HG02840 (cell line): ENCODE results near the gene TMEM14A.
"Not testable (repeated sequence)": the region's sequence is repeated elsewhere in the genome, so short reads cannot be mapped to it uniquely, and the experiment has no call there.

Experiments
- ATAC-seq: cut with Tn5 transposase; IDR thresholded peaks from one replicate; pipeline ENCODE4 v1.9.1; 2021; ENCODE audit warnings: mild to moderate bottlenecking, moderate library complexity, moderate number of reproducible peaks; ENCODE audit not compliant: unreplicated experiment, low FRiP score

Gene TMEM14A

DNA sequence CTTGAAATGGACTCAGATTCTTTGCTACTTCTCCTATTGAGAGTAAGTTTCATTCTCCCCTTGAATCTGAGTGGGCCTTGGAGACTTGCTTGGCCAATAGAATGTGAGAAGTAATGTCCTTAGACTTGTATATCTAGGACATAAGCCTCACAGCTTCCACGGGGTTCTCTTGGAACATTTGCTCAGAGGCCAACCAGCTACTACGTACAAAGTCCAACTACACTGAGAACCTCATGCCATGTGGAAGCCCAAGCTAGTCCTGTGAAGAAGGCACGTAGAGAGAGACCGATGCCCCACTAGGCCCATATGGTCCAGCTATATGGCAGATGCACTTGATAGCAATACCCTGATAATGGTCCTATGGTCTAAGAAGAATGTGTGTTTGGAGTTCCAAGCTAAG lies 22.9 kb downstream of the TMEM14A start:
- ATAC-seq = no peak

- no peak for ATAC-seq
These were observed 23.5 kb downstream of the TMEM14A start for GRCh38 chr6:52694404-52694803.

GRCh38 chr6:52696418-52696817 lies 25.5 kb downstream of the TMEM14A start:
- no peak for ATAC-seq

GRCh38 chr6:52697903-52698302 lies 27.0 kb downstream of the TMEM14A start:
- no peak for ATAC-seq

GRCh38 chr6:52704060-52704459 lies 33.1 kb downstream of the TMEM14A start:
- no peak for ATAC-seq

DNA sequence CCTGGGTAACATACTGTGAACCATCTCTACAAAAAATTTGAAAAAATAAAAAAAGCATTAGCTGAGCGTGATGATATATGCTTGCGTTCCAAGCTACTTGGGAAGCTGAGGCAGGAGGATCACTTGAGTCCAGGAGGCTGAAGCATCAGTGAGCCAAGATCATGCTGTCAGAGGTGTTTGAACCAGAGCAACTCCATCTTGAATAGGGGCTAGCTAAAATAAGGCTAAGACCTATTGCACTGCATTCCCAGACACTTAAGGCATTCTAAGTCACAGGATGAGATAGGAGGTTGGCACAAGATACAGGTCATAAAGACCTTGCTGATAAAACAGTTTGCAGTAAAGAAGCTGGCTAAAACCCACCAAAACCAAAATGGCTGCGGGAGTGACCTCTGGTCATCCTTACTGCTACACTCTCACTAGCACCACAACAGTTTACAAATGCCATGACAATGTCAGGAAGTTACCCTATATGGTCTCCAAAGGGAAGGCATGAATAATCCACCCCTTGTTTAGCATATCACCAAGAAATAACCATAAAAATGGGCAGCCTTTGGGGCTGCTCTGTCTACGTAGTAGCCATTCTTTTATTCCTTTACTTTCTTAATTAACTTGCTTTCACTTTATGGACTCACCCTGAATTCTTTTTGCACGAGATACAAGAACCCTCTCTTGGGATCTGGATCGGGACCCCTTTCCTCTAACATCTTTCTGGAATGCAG lies 34.0 kb downstream of the TMEM14A start:
- not testable (repeated sequence) for ATAC-seq

DNA sequence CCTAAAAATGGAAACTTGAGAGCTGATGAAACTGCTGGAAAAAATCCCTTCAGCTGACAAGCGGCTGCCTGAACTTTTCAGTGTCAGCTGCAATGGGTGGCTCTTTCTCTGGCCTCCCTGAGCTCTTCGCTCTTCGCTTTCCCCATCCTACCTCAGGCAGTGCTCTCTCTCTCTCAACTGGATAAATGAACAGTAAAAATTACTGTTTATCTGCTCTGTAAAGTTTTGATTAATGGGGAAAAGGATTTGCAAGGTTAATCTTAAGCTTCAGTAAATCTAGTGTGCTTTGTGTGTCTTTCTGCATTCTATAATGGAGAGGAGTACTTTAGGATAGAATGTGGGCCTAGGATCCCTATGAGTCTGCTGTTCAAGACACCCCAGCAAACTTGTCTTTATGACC lies 35.1 kb downstream of the TMEM14A start:
- ATAC-seq = no peak

DNA sequence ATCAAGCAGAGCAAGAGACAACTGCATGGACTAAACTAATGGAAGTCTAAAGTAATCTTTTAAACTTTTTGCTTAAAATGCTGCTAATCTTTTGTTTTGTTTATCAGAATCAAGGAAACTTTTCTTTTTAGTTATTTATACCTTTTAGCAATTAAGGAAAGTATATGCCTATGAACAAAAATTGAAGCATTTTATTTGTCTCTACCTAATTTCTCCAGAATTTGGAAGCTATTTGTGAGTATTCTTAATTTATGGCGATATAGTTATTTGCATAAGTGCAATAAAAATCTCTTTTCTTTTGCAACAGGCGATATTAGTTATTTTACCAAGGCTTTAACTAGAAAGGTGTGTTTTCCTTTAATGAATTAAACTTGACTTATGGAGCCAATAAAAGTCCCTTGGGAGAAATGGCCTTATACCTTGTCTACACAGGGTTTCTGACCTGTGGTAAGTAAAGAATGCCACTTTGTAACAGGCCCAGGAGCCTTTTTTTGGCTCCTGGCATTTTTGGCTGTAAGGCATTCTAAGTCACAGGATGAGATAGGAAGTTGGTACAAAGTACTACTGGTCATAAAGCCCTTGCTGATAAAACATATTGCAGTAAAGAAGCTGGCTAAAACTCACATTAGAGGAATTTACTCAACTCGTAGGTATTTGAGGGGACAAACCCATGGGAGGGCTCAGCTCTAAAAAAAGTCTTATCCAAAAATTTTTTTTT lies 37.2 kb downstream of the TMEM14A start:
- no peak for ATAC-seq

GRCh38 chr6:52712136-52712535 lies 41.2 kb downstream of the TMEM14A start:
- ATAC-seq = no peak

DNA sequence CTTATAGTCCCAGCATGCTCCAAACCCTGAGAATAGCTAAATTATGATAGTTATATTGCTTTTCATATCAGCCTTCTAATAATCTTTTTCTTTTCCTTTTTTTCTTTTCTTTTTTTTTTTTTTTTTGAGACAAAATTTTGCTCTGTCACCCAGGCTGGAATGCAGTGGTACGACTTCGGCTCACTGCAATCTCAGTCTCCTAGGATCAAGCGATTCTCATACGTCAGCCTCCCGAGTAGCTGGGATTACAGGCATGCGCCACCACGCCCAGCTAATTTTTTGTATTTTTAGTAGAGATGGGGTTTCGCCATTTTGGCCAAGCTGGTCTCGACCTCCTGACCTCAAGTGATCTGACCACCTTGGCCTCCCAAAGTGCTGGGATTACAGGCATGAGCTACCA lies 43.8 kb downstream of the TMEM14A start:
- ATAC-seq = not testable (repeated sequence)

DNA sequence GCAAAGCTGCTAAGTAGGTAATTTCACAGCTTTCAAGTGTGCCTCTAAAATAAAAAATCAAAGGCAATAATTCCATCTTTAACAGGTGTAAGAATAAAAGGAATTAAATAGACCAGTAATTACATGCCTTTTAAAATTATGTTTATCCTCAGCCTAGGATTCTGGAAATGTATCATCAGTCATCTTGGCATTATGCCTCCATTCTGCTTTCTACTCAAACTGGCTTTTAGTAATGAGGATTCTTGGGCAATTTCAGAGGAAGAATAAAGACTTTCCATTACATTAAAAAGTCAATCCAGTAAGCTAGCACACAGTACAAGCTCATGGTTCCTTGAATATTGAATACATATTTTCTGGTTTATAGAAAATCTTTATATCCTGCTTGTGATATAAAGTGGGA lies 47.6 kb downstream of the TMEM14A start:
- no peak for ATAC-seq

- no peak for ATAC-seq
These were observed 49.4 kb downstream of the TMEM14A start for GRCh38 chr6:52720321-52720720.

DNA sequence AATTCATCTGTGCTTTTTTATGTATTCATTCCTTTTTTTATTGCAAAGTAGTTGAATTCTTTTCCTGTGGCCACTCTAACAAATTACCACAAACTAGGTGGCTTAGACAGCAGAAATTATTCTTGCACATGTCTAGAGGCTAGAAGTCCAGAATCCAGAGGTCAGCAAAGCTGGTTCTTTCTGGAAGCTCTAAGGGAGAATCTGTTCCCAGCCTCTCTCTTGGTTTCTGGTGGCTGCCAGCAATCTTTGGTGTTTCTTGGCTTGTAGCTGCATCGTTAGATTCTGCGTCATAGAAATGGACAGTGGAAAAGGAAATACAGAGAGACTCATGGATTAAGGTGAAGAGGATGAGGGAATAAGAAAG lies 53.1 kb downstream of the TMEM14A start:
- ATAC-seq = no peak

- peak; percentile 68 for ATAC-seq
These were observed 53.7 kb downstream of the TMEM14A start for GRCh38 chr6:52724406-52725121.

DNA sequence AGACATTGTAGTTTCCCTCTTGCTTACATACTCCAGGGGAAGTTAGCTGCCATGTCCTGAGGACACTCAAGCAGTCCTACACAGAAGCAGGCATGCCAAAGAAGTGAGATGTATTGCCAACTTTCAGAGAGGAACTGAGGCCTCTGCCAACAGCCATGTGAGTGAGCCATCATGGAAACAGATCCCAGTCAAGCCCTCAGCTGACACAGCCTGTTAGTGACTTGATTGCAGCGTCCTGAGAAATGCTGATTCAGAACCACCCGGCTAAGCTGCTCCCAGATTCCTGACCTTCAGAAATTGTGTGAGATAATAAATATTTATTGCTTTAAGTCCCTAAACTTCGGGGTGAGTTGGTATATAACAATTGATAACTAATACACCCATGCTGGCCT lies 54.2 kb downstream of the TMEM14A start:
- ATAC-seq = no peak

GRCh38 chr6:52725535-52726192 lies 54.8 kb downstream of the TMEM14A start:
- no peak for ATAC-seq

DNA sequence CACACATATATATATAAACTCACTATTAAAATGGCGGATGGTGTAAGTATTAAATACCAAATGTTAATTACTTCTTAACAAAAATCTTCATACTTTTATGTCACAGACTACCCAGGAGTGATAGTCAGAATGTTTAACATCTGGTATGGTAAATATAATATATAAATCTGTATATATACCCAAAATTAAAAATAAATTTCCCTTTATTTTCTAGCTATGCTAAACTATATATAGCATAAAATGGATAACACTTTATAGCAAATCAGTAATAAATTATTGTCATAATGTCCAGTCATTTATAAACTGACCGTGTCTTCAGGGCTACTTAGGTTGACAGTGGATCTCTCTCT lies 55.3 kb downstream of the TMEM14A start:
- ATAC-seq = no peak

DNA sequence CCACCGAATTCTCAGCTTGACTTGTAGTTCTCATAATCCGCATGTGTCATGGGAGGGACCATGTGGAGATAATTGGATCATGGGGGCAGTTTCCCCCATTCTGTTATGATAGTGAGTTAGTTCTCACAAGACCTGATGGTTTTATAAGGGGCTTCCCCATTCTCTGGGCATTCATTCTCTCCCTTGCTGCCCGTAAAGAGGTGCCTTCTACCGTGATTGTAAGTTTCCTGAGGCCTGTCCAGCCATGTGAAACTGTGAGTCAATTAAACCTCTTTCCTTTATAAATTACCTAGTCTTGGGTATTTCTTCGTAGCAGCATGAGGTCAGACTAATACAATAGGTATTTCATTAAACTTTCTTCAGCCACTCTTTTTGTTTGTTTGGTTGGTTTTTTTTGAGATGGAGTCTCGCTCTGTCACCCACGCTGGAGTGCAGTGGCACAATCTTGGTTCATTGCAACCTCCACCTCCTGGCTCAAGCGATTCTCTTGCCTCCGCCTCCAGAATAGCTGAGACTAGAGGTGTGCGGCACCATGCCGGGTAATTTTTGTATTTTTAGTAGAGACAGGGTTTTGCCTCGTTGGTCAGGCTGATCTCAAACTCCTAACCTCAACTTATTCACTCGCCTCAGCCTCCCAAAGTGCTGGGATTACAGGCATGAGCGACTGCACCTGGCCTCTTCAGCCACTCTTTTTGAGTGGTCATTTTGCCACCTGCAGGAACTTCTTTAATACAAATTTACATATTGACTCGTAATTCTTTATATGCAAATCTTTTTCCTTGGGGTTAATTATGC lies 56.0 kb downstream of the TMEM14A start:
- no peak for ATAC-seq

DNA sequence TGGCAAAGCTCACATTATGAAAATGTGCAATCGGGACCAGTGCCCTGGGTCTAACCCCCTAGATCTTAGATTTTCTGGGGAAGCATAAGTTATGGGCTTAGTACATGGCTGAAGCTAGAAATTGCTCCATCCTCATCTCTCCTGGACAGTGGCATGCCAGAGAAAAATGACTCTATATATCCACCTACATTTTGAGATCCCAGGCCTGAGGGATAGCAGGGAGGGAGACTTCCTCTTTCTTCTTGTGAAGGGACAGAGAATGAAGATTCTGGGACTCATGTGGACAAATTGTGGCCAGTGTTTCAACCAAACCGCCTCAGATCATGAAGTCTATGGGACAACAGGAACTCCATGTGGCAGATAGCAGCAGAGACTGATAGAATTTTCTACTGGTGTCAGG lies 57.0 kb downstream of the TMEM14A start:
- no peak for ATAC-seq

DNA sequence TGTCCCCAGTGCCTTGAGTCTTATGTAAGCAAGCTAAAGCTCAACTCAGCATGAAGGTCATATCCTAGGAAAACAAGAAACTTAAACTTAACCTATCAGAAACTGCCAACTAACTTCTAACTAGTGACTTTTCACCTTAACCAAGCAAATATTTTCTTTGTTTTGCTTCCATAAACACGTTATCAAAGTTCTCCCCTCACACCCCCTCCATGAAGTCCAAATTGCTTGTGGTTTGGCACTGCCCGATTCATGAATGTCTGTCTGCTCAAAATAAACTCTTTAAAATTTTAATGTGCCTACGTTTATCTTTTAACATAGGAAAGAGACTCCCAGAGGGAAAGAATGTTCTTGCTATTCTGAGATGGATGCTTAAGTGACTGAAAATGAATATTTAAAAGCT lies 57.5 kb downstream of the TMEM14A start:
- ATAC-seq = no peak
